ENCODE measurements around the gene KLHDC7B. TPM values are rescaled to one million over a fixed set of nuclear protein-coding genes. Genes with fewer than 3 reads are reported as not detected.
A peak's percentile ranks its signal among the peaks of the same experiment; 100 is the strongest.

KLHDC7B gene
- total and polyA plus RNA-seq, 2 of the 13 experiments (the other 11 are each of a cell fraction or from before 2014, with no cell fraction given): 0.11 TPM; not detected in 1

- TF ChIP-seq ZNF646 (CRISPR knock-in tag; IDR thresholded peaks at IDR 0.05): no peak
- TF ChIP-seq HOXA5 (CRISPR knock-in tag; IDR thresholded peaks at IDR 0.05): peak; percentile 64
- TF ChIP-seq ZMAT3 (CRISPR knock-in tag; conservative IDR thresholded peaks at IDR 0.05): peak; percentile 76
- TF ChIP-seq KDM3A (CRISPR knock-in tag; IDR thresholded peaks at IDR 0.05; ENCODE audit: low read depth): 0 out of 2 replicates have a peak, but pooled peaks have one; percentile 40
- 0 out of 2 replicates have a peak, but pooled peaks have one; percentile 74 for TF ChIP-seq ZNF879 (CRISPR knock-in tag; IDR thresholded peaks at IDR 0.05)
- TF ChIP-seq THAP9 (CRISPR knock-in tag; IDR thresholded peaks at IDR 0.05; ENCODE audit: borderline replicate concordance): peak; percentile 86; the same call in 1 of the 2 replicates
- no peak for TF ChIP-seq CHD4 (IDR thresholded peaks at IDR 0.05; ENCODE audit: borderline replicate concordance, low read length)
- TF ChIP-seq ZNF446 (CRISPR knock-in tag; IDR thresholded peaks at IDR 0.05): 0 out of 2 replicates have a peak, but pooled peaks have one; percentile 60
- TF ChIP-seq NFKB2 (CRISPR knock-in tag; IDR thresholded peaks at IDR 0.05; ENCODE audit: borderline replicate concordance): peak; percentile 53; the same call in 1 of the 2 replicates
- TF ChIP-seq ZNF280B (CRISPR knock-in tag; IDR thresholded peaks at IDR 0.05; ENCODE audit: borderline replicate concordance): peak; percentile 14; the same call in 1 of the 2 replicates
- peak; percentile 65; the same call in 1 of the 2 replicates for TF ChIP-seq ZNF691 (CRISPR knock-in tag; IDR thresholded peaks at IDR 0.05; ENCODE audit: borderline replicate concordance, low read depth)
- TF ChIP-seq ZNF619 (CRISPR knock-in tag; IDR thresholded peaks at IDR 0.05): no peak
- no peak for TF ChIP-seq SMAD9 (CRISPR knock-in tag; IDR thresholded peaks at IDR 0.05)
- 0 out of 2 replicates have a peak, but pooled peaks have one; percentile 18 for TF ChIP-seq MED13 (CRISPR knock-in tag; IDR thresholded peaks at IDR 0.05)
- TF ChIP-seq ZNF891 (CRISPR knock-in tag; IDR thresholded peaks at IDR 0.05): no peak
- no peak for TF ChIP-seq FOXK2 (IDR thresholded peaks at IDR 0.05)
- no peak for TF ChIP-seq SP1 (IDR thresholded peaks at IDR 0.05)
- TF ChIP-seq SP1 (CRISPR knock-in tag; IDR thresholded peaks at IDR 0.05): peak; percentile 83
Observed at GRCh38 chr22:50582493-50583293, 37.0 kb downstream of the KLHDC7B start, which contains the start of gene CHKB (continued).
